ENCODE data around the gene TSACC.

DNA sequence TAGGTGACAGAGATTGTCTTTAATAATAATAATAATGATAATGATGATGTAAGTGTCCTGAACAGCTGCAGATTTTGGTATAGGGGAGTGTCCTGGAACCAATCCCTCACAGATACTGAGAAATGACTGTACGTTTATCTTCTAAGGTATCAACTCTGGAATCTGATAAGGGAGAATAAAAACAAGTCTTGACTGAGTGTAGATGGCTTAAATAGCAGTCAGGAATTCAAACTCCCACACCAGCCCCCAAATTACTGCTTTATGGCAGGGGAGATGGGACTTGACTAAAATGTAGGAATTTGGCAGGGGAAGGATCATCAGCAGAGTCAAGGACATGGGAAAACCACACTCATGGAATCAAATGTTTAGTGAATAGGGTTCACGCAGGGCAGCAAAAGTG, 33.1 kb upstream of the TSACC start:
- TF ChIP-seq, protein P1, sequence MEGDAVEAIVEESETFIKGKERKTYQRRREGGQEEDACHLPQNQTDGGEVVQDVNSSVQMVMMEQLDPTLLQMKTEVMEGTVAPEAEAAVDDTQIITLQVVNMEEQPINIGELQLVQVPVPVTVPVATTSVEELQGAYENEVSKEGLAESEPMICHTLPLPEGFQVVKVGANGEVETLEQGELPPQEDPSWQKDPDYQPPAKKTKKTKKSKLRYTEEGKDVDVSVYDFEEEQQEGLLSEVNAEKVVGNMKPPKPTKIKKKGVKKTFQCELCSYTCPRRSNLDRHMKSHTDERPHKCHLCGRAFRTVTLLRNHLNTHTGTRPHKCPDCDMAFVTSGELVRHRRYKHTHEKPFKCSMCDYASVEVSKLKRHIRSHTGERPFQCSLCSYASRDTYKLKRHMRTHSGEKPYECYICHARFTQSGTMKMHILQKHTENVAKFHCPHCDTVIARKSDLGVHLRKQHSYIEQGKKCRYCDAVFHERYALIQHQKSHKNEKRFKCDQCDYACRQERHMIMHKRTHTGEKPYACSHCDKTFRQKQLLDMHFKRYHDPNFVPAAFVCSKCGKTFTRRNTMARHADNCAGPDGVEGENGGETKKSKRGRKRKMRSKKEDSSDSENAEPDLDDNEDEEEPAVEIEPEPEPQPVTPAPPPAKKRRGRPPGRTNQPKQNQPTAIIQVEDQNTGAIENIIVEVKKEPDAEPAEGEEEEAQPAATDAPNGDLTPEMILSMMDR (IDR thresholded peaks at IDR 0.05), result no peak
- TF ChIP-seq POLR2A (IDR thresholded peaks at IDR 0.05), result no peak
